WTC11 (cell line): ENCODE data around the gene ZBTB7C. TPM values are rescaled to one million over a fixed set of nuclear protein-coding genes. Genes with fewer than 3 reads are reported as not detected.

Source experiments
- ATAC-seq: fragments of 200-7000 bp; cut with Tn5 transposase; 2 replicates; pipeline ENCODE4 v1.10.0; 2021; ENCODE audit warnings: mild to moderate bottlenecking, moderate library complexity
- CTCF ChIA-PET: fragments of 300-600 bp; sonication (Branson Sonifier 250); formaldehyde crosslinking; loops from one replicate; lab custom pipeline; 2021; ENCODE audit warnings: antibody characterized with exemption; lab: Charles Lee
- POLR2A ChIA-PET: fragments of 350-600 bp; sonication (Branson Sonifier 250); formaldehyde crosslinking; loops from one replicate; lab custom pipeline; 2021; ENCODE audit warnings: antibody characterized with exemption; lab: Charles Lee
- DNase-seq: peaks from one replicate; pipeline ENCODE4 v3.0.0; 2021; ENCODE audit warnings: low spot score
- H3K27ac Mint-ChIP-seq: 2 replicates; pipeline ENCODE4 v1.8.0; 2021; ENCODE audit warnings: mixed read lengths
- H3K27me3 Mint-ChIP-seq: 2 replicates; pipeline ENCODE4 v1.8.0; 2021; ENCODE audit warnings: low read depth, mild to moderate bottlenecking, moderate library complexity, mixed read lengths
- H3K36me3 Mint-ChIP-seq: 2 replicates; pipeline ENCODE4 v1.8.0; 2021; ENCODE audit warnings: mixed read lengths
- H3K4me1 Mint-ChIP-seq: 2 replicates; pipeline ENCODE4 v1.8.0; 2022; ENCODE audit warnings: mixed read lengths
- H3K4me3 Mint-ChIP-seq: 2 replicates; pipeline ENCODE4 v1.8.0; 2021; ENCODE audit warnings: mild to moderate bottlenecking, moderate library complexity, mixed read lengths
- H3K9me3 Mint-ChIP-seq: 2 replicates; pipeline ENCODE4 v1.8.0; 2021; ENCODE audit warnings: mixed read lengths
- ERG ChIP-seq: fragments of 250-450 bp; sonication (Bioruptor Pico); IDR thresholded peaks from 2 replicates; pipeline ENCODE4 v1.8.0; 2021; ENCODE audit warnings: mild to moderate bottlenecking
- ESRRA ChIP-seq: sonication (generic); formaldehyde crosslinking; IDR thresholded peaks from 2 replicates; pipeline ENCODE4 v1.8.1; 2022; ENCODE audit warnings: mild to moderate bottlenecking, missing genetic modification reagents, borderline replicate concordance
- FOXK1 ChIP-seq: sonication (generic); formaldehyde crosslinking; IDR thresholded peaks from 2 replicates; pipeline ENCODE4 v1.8.0; 2022; ENCODE audit warnings: mild to moderate bottlenecking, moderate library complexity, missing genetic modification reagents
- NR1H2 ChIP-seq: sonication (generic); formaldehyde crosslinking; IDR thresholded peaks from 2 replicates; pipeline ENCODE4 v1.9.0; 2021; ENCODE audit warnings: mild to moderate bottlenecking, moderate library complexity, missing genetic modification reagents
- NR2C2 ChIP-seq: sonication (generic); formaldehyde crosslinking; IDR thresholded peaks from 2 replicates; pipeline ENCODE4 v1.8.0; 2022; ENCODE audit warnings: mild to moderate bottlenecking, missing genetic modification reagents
- OVOL2 ChIP-seq: fragments of 250-450 bp; sonication (Bioruptor Pico); IDR thresholded peaks from 2 replicates; pipeline ENCODE4 v1.9.0; 2021; ENCODE audit warnings: mild to moderate bottlenecking, borderline replicate concordance
- STAT6 ChIP-seq: sonication (generic); formaldehyde crosslinking; conservative IDR thresholded peaks from 2 replicates; pipeline ENCODE4 v1.8.1; 2023; ENCODE audit warnings: mild to moderate bottlenecking, low read depth, missing genetic modification reagents, moderate library complexity
- TEAD4 ChIP-seq: sonication (generic); formaldehyde crosslinking; IDR thresholded peaks from 2 replicates; pipeline ENCODE4 v1.8.0; 2022; ENCODE audit warnings: mild to moderate bottlenecking, missing genetic modification reagents
- ZNF317 ChIP-seq: sonication (generic); formaldehyde crosslinking; IDR thresholded peaks from 2 replicates; pipeline ENCODE4 v1.8.1; 2023; ENCODE audit warnings: low read depth, mild to moderate bottlenecking, moderate library complexity, missing genetic modification reagents, borderline replicate concordance
- ZNF425 ChIP-seq: fragments of 250-450 bp; sonication (Bioruptor Pico); conservative IDR thresholded peaks from 2 replicates; pipeline ENCODE4 v1.9.0; 2021; ENCODE audit warnings: mild to moderate bottlenecking
- total RNA-seq: library from RNA; stranded (reverse); gene quantifications from 3 replicates; pipeline ENCODE4 v1.2.3, GENCODE V29; 2021
- TF ChIP-seq, protein P1 (sequence below): fragments of 250-450 bp; sonication (Bioruptor Pico); IDR thresholded peaks from 2 replicates; pipeline ENCODE4 v2.1.2; 2022; ENCODE audit warnings: mild to moderate bottlenecking, moderate library complexity
- TF ChIP-seq, protein P2 (sequence below): sonication (generic); formaldehyde crosslinking; IDR thresholded peaks from 2 replicates; pipeline ENCODE4 v1.8.0; 2022; ENCODE audit warnings: missing genetic modification reagents
- TF ChIP-seq, protein P3 (sequence below): sonication (generic); formaldehyde crosslinking; IDR thresholded peaks from 2 replicates; pipeline ENCODE4 v1.8.1; 2022; ENCODE audit warnings: low read depth, missing genetic modification reagents, borderline replicate concordance

The ZBTB7C gene
- total RNA-seq, 1 experiment from 2014 or later = 0.48 TPM

DNA sequence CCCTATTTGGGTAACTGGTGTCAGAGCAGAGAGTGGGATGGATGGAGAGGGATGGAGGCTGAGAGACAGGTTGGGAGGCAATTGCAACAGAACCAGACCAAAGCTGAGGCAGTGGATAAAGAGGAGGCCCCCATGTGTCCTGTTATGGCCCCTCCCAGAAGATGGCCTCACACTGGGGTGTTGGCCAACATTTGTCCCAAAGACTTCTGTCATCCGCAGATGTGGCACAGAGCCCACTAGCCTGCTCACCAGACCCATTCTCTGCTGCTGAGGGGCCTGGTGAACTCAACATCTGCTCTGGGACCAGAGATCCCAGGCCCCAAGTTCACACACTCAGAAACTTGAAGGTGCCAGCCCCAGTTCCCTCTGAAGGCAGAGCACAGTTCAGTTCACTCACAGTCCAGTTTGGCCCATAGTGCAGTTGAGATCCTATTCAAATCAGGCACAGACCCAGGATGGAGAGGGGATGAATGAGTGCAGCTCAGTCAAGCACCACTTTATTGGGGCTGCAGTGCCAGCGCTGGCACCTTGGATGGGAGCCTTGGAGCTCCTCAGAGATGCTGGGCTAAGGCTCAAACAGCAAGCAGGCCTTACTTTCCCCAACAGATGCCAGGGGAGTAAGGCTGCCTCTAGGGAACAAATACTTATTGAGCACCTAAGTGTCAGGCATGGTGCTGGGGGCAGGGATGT is 189.2 kb downstream of the ZBTB7C start:
- no peak overlapping the region for H3K4me3 Mint-ChIP-seq
- H3K9me3 Mint-ChIP-seq = peaks cover 2% of the 10 kb centered on the region
- H3K4me1 Mint-ChIP-seq = peaks cover 10% of the 10 kb centered on the region
- H3K36me3 Mint-ChIP-seq = no peaks in the 10 kb centered on the region
- ChIA-PET CTCF (interaction anchor here (0.8 to 1.2 kb wide), 2 partner anchors 182 to 225 kb away, joined by 3 read pairs; no protein-coding TSS in a partner anchor), POLR2A (no interaction called here)
- no peak for ATAC-seq
- DNase-seq = no peak
- TF ChIP-seq, protein P1, sequence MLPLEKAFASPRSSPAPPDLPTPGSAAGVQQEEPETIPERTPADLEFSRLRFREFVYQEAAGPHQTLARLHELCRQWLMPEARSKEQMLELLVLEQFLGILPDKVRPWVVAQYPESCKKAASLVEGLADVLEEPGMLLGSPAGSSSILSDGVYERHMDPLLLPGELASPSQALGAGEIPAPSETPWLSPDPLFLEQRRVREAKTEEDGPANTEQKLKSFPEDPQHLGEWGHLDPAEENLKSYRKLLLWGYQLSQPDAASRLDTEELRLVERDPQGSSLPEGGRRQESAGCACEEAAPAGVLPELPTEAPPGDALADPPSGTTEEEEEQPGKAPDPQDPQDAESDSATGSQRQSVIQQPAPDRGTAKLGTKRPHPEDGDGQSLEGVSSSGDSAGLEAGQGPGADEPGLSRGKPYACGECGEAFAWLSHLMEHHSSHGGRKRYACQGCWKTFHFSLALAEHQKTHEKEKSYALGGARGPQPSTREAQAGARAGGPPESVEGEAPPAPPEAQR = no peak
- TF ChIP-seq, protein P2, sequence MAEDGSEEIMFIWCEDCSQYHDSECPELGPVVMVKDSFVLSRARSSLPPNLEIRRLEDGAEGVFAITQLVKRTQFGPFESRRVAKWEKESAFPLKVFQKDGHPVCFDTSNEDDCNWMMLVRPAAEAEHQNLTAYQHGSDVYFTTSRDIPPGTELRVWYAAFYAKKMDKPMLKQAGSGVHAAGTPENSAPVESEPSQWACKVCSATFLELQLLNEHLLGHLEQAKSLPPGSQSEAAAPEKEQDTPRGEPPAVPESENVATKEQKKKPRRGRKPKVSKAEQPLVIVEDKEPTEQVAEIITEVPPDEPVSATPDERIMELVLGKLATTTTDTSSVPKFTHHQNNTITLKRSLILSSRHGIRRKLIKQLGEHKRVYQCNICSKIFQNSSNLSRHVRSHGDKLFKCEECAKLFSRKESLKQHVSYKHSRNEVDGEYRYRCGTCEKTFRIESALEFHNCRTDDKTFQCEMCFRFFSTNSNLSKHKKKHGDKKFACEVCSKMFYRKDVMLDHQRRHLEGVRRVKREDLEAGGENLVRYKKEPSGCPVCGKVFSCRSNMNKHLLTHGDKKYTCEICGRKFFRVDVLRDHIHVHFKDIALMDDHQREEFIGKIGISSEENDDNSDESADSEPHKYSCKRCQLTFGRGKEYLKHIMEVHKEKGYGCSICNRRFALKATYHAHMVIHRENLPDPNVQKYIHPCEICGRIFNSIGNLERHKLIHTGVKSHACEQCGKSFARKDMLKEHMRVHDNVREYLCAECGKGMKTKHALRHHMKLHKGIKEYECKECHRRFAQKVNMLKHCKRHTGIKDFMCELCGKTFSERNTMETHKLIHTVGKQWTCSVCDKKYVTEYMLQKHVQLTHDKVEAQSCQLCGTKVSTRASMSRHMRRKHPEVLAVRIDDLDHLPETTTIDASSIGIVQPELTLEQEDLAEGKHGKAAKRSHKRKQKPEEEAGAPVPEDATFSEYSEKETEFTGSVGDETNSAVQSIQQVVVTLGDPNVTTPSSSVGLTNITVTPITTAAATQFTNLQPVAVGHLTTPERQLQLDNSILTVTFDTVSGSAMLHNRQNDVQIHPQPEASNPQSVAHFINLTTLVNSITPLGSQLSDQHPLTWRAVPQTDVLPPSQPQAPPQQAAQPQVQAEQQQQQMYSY (CRISPR knock-in tag) = no peak
- TF ChIP-seq ERG (CRISPR knock-in tag) (no peak), ESRRA (no peak), ZNF317 (CRISPR knock-in tag) (no peak), TEAD4 (no peak), ZNF425 (no peak), NR1H2 (no peak), OVOL2 (CRISPR knock-in tag) (no peak), STAT6 (CRISPR knock-in tag) (no peak), NR2C2 (CRISPR knock-in tag) (no peak), FOXK1 (no peak)
- TF ChIP-seq, protein P3, sequence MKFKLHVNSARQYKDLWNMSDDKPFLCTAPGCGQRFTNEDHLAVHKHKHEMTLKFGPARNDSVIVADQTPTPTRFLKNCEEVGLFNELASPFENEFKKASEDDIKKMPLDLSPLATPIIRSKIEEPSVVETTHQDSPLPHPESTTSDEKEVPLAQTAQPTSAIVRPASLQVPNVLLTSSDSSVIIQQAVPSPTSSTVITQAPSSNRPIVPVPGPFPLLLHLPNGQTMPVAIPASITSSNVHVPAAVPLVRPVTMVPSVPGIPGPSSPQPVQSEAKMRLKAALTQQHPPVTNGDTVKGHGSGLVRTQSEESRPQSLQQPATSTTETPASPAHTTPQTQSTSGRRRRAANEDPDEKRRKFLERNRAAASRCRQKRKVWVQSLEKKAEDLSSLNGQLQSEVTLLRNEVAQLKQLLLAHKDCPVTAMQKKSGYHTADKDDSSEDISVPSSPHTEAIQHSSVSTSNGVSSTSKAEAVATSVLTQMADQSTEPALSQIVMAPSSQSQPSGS (CRISPR knock-in tag) = no peak
- no peaks in the 10 kb centered on the region; the same call in 1 of the 2 replicates for H3K27me3 Mint-ChIP-seq
- H3K27ac Mint-ChIP-seq = no peak overlapping the region
